ENCODE data around the gene GGN. TPM values are rescaled to one million over a fixed set of nuclear protein-coding genes. Genes with fewer than 3 reads are reported as not detected.
A peak's percentile ranks its signal among the peaks of the same experiment; 100 is the strongest.

Gene GGN
- total and polyA plus RNA-seq, 9 of the 15 experiments (the other 6 are each of a cell fraction or from before 2014, with no cell fraction given) = 0.15 to 0.33 TPM; not detected in 7

- TF ChIP-seq, protein P1, sequence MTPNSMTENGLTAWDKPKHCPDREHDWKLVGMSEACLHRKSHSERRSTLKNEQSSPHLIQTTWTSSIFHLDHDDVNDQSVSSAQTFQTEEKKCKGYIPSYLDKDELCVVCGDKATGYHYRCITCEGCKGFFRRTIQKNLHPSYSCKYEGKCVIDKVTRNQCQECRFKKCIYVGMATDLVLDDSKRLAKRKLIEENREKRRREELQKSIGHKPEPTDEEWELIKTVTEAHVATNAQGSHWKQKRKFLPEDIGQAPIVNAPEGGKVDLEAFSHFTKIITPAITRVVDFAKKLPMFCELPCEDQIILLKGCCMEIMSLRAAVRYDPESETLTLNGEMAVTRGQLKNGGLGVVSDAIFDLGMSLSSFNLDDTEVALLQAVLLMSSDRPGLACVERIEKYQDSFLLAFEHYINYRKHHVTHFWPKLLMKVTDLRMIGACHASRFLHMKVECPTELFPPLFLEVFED (CRISPR knock-in tag; conservative IDR thresholded peaks at IDR 0.05) = peak; percentile 89; the same call in 1 of the 2 replicates
- TF ChIP-seq, protein P2, sequence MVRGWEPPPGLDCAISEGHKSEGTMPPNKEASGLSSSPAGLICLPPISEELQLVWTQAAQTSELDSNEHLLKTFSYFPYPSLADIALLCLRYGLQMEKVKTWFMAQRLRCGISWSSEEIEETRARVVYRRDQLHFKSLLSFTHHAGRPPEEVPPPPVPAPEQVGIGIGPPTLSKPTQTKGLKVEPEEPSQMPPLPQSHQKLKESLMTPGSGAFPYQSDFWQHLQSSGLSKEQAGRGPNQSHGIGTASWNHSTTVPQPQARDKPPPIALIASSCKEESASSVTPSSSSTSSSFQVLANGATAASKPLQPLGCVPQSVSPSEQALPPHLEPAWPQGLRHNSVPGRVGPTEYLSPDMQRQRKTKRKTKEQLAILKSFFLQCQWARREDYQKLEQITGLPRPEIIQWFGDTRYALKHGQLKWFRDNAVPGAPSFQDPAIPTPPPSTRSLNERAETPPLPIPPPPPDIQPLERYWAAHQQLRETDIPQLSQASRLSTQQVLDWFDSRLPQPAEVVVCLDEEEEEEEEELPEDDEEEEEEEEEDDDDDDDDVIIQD (CRISPR knock-in tag; IDR thresholded peaks at IDR 0.05) = no peak
- no peak for TF ChIP-seq PREB (CRISPR knock-in tag; IDR thresholded peaks at IDR 0.05)
- no peak for TF ChIP-seq ILK (tag; IDR thresholded peaks at IDR 0.05; ENCODE audit: borderline replicate concordance, low read depth)
- peak; percentile 18 for TF ChIP-seq BRD9 (IDR thresholded peaks at IDR 0.05; ENCODE audit: low read depth, partially characterized antibody)
- no peak for TF ChIP-seq ZEB2 (IDR thresholded peaks at IDR 0.05)
- no peak for TF ChIP-seq CBFB (CRISPR knock-in tag; IDR thresholded peaks at IDR 0.05)
- no peak for TF ChIP-seq ZNF583 (CRISPR knock-in tag; IDR thresholded peaks at IDR 0.05)
- TF ChIP-seq HMG20B (CRISPR knock-in tag; IDR thresholded peaks at IDR 0.05) = no peak
- TF ChIP-seq OTX1 (CRISPR knock-in tag; IDR thresholded peaks at IDR 0.05) = peak; percentile 84; the same call in 1 of the 2 replicates
- TF ChIP-seq KLF10 (CRISPR knock-in tag; IDR thresholded peaks at IDR 0.05) = no peak
- TF ChIP-seq ARNT (IDR thresholded peaks at IDR 0.05) = peak; percentile 17 to 53; a peak in 1 of 4 replicates
- no peak for TF ChIP-seq FOS (IDR thresholded peaks at IDR 0.05; ENCODE audit: extremely low read depth, insufficient read length)
- no peak for TF ChIP-seq ZHX1 (conservative IDR thresholded peaks at IDR 0.05; ENCODE audit: low read length)
- TF ChIP-seq RB1 (IDR thresholded peaks at IDR 0.05; ENCODE audit: low read depth) = peak; percentile 40; the same call in 1 of the 2 replicates
- TF ChIP-seq POLR2A (conservative IDR thresholded peaks at IDR 0.05) = peak; percentile 74
- no peak for TF ChIP-seq ZNF311 (CRISPR knock-in tag; IDR thresholded peaks at IDR 0.05)
- TF ChIP-seq ZNF239 (CRISPR knock-in tag; IDR thresholded peaks at IDR 0.05) = no peak
- no peak for TF ChIP-seq MYC (IDR thresholded peaks at IDR 0.05; ENCODE audit: low read depth, low read length)
- TF ChIP-seq MYC (CRISPR knock-in tag; IDR thresholded peaks at IDR 0.05; ENCODE audit: borderline replicate concordance, low read depth) = no peak
- no peak for TF ChIP-seq RBM14 (IDR thresholded peaks at IDR 0.05; ENCODE audit: borderline replicate concordance, insufficient read depth, low read depth, low read length)
- TF ChIP-seq RAD51 (IDR thresholded peaks at IDR 0.05; ENCODE audit: borderline replicate concordance, low read depth) = no peak
- TF ChIP-seq HES1 (IDR thresholded peaks at IDR 0.05; ENCODE audit: low read depth) = no peak
These were observed 51.7 kb downstream of the GGN start (continued) for GRCh38 chr19:38335949-38336637.

All from K562 (cell line).